Umbilical cord (tissue), 2 donors: Measurements from ENCODE around the gene CAMK2B. TPM values are rescaled to one million over a fixed set of nuclear protein-coding genes. Genes with fewer than 3 reads are reported as not detected.

Experiments
- DNase-seq: peaks from one replicate; pipeline ENCODE4 v3.0.0-alpha.2; 2015; ENCODE audit warnings: low spot score
- total RNA-seq: library from RNA; depleted of rRNA; stranded (reverse); fragments of >200 nt; gene quantifications from one replicate; pipeline ENCODE4 v1.2.3, GENCODE V29; 2014; ENCODE audit warnings: low replicate concordance; ENCODE audit not compliant: insufficient read depth

Gene CAMK2B
- total RNA-seq, 1 donor from 2014 or later, result not detected

- DNase-seq, result no peak
Measured at GRCh38 chr7:44330331-44330730, 4.9 kb upstream of the CAMK2B start.

DNA sequence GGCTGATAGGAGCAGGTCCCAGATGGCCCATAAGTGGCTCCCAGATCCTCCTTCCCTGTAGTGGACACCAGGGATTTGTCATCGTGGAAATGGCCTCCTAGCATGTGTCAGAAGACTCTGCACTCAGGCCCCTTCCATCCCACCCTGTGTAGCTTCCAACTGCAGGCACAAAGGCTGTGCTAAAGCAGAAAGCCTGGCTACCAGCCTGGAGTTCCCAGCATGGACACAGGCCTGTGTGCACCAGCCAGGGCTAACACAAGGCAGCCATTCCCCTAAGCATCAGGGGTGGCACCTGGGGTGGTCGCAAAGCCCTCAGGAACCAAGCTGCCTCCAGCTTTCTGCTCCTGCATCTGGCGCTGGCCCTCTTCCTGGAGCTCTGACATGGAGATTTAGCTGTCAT is 4.5 kb upstream of the CAMK2B start:
- DNase-seq, result no peak

DNA sequence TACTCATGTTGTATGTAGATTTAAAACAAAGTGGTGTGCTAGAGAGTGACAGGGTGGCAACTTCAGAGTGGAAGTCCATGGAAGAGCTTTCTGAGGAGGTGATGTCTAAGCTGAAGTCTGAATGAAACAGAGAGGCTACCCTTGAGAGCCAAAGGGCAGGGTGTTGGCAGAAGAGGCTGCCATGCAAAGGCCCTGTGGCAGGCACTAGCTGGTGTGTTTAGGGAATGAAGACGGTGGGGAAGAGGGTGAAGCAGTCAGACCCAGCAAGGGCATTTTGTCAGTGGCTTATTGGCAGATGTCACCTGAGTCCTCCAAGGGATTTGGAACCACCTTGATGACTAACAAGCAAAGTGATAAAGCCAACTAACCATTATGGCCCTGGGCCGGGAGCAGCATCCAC is 3.7 kb upstream of the CAMK2B start:
- no peak for DNase-seq

DNA sequence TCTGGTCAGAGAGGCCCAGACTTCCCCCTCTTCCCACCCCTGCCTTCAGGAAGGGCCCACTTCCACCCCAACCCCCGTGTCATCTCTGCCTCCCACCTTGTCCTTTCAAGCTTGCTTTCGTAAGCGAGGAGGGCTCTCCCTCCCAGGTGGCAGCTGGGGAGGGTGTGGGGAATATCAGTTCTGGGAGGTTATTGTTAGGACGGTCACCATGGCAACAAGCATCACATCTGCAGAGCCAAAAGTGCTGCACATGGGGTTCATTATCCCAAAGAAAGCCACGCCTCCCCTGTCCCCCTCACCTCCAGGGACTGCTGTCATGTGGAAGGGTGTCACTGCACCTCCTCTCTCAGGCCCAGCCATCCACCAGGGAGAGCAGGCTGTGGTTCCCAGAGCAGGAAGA is 2.6 kb upstream of the CAMK2B start:
- DNase-seq, result no peak

DNA sequence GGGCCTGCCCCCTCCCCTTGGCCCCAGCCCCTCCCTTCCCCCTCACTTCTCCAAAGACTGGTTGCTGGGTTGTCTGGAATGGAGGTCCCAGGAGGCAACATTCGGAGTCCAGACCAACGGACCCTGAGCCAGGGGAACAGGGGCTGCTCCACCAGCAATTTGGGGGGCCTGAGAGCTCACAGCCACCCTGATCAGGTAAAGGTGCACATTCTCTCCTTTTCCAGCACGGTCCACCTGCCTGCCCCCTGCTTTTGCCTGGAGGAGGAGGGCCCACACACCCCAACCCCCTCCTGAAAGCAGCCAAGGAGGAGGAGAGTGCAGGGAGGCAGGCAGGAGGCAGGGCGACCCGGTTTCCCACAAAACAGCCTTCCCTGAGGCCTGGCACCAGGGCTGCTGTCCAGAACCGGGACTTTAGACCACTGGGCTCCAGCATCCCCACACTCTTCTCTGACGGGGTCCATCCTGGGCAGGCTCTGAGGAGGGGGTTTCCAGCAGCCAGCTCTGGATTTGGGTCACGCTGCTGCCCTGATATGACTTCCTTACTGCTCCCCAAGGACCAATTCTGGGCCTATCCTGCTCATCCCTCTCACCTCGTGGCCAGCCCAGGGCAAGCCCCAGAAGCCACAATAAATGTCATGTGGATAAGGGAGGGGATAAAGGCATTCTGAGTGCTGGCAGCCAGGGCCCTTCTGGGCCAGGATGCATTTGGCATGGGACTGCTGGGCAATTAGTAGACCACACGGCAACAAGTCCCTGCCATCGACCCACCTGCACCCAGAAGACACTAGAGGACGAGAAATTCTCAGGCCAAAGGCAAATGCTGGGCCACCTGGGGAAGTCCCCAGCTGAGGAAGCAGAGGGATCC is 1.1 kb upstream of the CAMK2B start:
- no peak for DNase-seq

DNA sequence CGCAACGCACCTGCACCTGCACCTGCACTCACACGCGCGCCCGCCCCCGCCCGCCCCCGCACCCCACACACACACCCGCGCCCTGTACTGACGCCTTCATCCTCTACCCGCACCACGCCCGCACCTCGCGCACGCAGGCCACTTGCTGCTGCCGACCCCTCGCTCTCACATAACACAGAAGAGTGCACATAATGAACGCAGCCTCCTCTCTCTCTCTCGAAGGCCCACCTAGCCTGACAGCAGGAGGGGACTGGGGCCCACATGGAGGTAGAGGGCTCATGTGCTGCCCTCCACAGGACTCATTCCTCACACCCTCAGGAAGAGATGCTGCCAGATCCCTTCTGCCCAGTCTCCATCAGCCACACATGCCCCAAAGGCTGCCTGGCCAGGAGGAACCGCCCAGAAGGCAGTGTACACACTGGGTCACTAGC is 432 bp upstream of the CAMK2B start:
- no peak for DNase-seq

GRCh38 chr7:44324481-44325200 is 753 bp downstream of the CAMK2B start:
- DNase-seq, result no peak

DNA sequence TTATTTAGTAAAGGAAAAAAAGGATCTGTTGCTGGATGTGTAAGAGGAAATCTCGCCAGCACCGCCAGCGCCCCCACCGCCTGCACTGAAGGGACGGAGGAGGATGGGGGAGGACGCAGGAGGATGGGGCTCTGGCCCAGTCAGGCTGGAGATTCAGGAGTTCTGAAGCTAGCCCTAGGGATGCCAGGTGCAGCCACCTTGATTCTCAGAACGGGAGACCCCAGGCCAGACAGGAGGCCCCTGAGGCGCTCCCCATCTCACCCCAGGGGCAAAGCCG is 1.3 kb downstream of the CAMK2B start:
- DNase-seq, result no peak

DNA sequence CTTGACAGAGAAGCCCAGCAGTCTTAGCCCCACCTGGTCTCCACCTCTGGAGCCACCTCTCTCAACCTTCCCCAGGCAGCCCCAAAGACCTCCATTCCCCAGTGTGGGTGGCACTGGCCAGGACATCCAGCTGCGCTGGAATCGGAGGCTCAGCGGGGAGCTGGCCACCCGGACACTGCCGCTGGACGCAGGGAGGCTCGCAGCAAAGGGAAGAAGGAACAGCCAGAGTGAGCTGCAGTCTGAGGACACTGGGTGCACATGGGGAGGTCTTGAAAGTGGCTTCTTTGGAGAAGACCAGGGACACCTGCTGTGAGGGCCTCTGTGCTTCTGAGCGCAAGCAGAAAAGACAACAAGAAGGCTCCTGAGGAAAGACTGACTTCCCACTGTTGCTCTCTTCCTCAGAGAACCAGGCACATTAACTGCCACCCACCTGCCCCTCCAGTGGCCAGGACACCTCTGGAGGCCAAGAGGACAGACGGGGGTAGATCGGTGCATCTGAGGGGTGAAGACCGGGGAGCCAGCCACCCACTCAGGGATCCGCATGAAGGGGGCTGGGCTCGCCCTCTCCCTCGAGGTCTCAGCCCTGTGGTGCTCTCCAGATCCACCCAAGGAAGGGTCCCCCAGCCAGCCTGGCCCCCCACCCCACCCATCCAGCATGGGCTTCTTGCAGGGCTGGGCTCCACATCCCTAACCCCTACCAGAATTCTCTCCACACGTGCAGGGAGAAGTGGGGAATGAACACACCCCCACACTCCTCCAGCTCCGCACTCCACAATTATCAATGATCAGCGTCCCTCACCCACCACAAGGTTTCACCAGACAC is 1.8 kb downstream of the CAMK2B start:
- no peak for DNase-seq

DNA sequence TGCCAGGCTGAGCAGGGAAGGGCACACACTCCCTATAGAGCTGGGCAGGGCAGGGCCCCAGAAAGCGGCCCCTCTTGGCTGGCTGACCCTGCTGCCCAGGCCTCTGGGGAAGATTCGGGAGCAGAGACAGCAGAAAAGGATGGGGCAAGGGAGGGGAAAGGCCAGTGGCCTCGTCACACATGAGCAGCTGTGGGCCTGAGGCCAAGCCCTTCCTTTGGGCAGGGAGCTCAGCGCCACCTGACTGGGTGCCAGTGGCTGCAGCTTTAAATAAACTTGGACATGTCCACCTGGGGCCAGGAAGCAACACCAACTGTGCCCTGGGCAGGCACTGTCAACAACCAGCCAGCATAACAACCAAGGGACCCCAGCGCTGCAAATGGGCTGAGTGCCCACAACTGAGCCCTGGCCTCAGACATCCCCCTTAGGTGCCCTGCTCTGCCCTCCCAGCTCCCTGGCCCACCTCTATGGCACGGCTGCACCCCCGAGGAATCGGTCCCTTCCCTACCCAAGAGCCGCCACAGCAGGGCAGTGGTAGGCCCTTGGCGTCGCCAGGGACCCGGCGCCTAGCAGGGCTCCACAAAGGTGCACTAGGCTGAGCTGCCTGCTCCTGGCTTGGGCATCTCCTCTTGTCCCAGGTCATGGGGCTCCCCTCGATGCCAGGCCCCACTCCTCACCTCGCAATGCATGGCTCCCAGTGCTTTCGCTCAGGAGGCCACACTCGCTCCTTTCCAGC is 2.6 kb downstream of the CAMK2B start:
- no peak for DNase-seq

- no peak for DNase-seq
Measured at GRCh38 chr7:44321796-44322195, 3.6 kb downstream of the CAMK2B start.

- DNase-seq, result no peak
Measured at GRCh38 chr7:44320794-44321371, 4.5 kb downstream of the CAMK2B start.

DNA sequence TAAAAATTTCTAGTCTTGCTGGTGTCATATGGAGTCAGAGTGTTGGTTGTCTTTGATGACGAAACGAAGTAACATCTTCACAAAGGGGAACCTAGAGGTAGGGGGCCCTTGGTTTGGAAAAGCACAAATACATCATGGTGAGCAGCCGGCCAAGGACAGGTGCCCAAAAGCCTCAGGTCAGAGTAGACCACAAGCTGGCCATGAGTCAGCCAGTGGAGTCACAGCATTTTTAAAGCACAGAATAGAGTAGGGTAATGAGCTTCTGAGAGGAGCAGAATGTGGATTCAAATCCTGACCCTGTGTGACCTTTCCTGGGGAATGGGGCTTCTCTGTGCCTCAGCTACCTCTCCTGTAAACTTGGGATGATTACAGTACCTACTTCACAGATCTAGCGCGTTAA is 5.3 kb downstream of the CAMK2B start:
- DNase-seq, result no peak

DNA sequence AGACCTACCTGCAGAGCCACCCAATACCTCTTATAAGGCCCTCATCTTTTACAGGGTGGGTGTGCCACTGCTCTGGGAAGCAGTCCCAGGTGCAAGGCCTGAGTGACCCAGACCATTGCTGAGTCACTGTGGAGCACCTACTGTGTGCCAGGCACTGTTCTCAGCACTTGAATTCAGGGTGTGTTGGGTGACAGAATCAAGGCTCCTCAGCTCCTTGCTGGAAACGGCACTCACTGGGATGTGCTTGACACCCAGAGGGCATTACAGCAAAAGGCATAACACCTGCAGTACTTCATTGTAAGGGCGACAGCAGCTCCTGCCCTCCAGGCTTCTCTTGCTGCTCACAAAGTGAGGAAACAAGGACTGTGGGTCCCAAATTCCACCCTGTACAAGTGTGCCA is 7.1 kb downstream of the CAMK2B start:
- no peak for DNase-seq

GRCh38 chr7:44315301-44315903 is 10.0 kb downstream of the CAMK2B start:
- DNase-seq, result no peak

DNA sequence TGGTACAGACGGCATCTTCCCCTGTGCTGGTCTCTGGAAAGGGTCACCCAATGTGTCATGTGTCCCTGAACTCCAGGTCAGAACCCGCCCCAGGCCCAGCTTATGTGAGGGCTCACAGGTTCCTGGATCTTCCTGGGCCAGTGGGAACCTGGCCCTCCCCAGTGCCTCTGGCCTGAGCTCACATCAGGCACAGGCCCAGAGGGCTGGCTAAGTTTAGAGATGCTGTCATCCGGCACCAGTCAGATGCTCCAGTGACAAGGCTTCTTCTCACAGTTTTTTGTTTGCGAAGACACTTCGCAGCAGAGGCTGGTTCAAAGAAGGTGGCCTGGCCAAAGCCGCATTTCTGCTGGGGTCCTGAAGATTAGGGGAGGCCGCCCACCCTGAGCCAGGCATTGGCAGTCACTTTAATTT is 11.8 kb downstream of the CAMK2B start:
- no peak for DNase-seq

DNA sequence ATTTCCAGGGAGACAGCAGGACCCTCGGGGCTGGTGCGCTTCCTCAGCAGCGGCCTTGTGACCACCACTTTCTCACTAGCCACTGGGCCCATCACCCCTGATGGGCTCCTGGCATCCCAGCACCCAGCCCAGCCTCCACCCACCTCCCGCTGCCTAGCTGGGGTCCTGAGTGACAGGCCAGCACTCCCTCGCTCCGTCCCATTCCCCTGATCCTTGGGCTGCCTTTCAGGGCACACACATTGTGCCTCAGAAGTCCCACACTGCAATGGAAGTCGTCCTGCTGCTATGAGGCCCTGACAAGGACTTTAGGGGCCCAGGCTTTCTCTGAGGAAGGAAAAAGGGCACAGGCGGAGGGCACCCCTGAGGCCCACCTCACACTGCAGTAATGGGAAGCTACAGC is 12.4 kb downstream of the CAMK2B start:
- DNase-seq, result no peak

DNA sequence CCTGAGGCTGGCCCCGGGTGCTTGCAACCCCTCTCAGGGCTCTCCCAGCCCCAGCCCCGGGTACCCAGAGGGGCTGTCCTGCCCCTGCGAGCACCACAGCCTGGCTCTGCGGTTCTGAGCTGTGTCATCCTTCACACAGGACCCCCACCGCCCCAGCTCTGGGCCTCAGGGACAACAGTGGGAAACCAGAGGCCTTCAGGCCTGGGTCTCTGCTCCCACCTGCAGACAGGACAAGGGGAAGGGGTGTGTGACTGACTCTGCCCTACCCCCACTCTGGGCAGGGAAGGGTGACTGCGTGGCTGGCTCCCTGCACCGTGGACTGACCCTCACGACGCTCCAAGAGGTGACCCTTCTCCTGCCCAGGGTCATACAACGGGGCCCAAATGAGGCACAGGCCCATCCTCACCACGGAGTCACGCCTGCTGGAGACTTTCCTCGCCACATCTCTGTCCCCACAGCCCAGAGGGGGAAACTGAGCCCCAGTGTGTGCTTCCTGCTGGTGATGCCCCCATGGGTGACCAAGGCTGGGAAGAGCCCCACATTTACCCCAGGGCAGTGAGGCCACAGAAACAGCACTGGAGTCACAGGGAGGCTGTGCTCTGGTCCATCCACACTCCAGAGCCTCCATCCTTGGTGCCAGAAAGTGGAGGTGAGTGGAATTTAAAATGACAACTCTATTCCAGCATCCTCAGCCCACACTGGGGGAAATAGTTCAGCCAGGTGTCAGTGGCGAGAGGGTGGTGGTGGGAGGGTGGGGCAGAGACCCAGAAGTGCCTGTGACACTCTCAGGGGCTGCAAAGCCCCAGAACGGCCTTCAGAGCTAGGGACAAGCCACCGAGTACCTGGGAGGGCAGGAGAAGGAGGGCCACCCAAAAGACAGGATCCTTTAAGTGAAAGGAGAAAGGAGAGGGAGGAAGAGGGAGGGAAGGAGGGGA is 13.6 kb downstream of the CAMK2B start:
- no peak for DNase-seq

GRCh38 chr7:44310221-44310848 is 15.1 kb downstream of the CAMK2B start:
- no peak for DNase-seq
